Measurements from ENCODE around the gene KANSL1L.

Gene KANSL1L

GRCh38 chr2:210046851-210047500, 124.2 kb downstream of the KANSL1L start:
- H3K79me2 ChIP-seq (ENCODE audit: insufficient read depth, low read length) = no peaks in the 10 kb centered on the region
- no peak overlapping the region for H3K27ac ChIP-seq (ENCODE audit: low read depth, low read length)

GRCh38 chr2:210038078-210038477, 133.1 kb downstream of the KANSL1L start:
- no peak overlapping the region for H3K9ac ChIP-seq (ENCODE audit: low read length)
- no peak overlapping the region for H3K27ac ChIP-seq (ENCODE audit: low read depth, low read length)
- peaks cover 8% of the 10 kb centered on the region; the same call in 1 of the 2 replicates for H3F3A ChIP-seq (ENCODE audit: insufficient read depth)
- H2AFZ ChIP-seq (ENCODE audit: low read depth, low read length, severe bottlenecking) = no peak overlapping the region
- no peak overlapping the region for H3K4me2 ChIP-seq (ENCODE audit: low read depth, low read length, poor library complexity, severe bottlenecking)
- H3K4me3 ChIP-seq (ENCODE audit: insufficient read depth, low read length, poor library complexity, severe bottlenecking) = no peak overlapping the region
- H3K9me3 ChIP-seq (ENCODE audit: insufficient read depth, low read length) = no peaks in the 10 kb centered on the region
- no peaks in the 10 kb centered on the region for H3K9me2 ChIP-seq (replicated peaks; ENCODE audit: insufficient read depth, low read length)
- TF ChIP-seq EZH2phosphoT487 (conservative IDR thresholded peaks at IDR 0.05; ENCODE audit: low read length) = no peak
- TF ChIP-seq, protein P1, sequence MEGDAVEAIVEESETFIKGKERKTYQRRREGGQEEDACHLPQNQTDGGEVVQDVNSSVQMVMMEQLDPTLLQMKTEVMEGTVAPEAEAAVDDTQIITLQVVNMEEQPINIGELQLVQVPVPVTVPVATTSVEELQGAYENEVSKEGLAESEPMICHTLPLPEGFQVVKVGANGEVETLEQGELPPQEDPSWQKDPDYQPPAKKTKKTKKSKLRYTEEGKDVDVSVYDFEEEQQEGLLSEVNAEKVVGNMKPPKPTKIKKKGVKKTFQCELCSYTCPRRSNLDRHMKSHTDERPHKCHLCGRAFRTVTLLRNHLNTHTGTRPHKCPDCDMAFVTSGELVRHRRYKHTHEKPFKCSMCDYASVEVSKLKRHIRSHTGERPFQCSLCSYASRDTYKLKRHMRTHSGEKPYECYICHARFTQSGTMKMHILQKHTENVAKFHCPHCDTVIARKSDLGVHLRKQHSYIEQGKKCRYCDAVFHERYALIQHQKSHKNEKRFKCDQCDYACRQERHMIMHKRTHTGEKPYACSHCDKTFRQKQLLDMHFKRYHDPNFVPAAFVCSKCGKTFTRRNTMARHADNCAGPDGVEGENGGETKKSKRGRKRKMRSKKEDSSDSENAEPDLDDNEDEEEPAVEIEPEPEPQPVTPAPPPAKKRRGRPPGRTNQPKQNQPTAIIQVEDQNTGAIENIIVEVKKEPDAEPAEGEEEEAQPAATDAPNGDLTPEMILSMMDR (IDR thresholded peaks at IDR 0.05; ENCODE audit: insufficient read depth, low read length, poor library complexity, severe bottlenecking) = no peak
- H4K20me1 ChIP-seq (ENCODE audit: low read depth, low read length) = no peaks in the 10 kb centered on the region
- H3K36me3 ChIP-seq (ENCODE audit: low read length) = peaks cover 12% of the 10 kb centered on the region; the same call in 1 of the 2 replicates
- no peaks in the 10 kb centered on the region for H3K79me2 ChIP-seq (ENCODE audit: insufficient read depth, low read length)
- H3K27me3 ChIP-seq (ENCODE audit: low read length) = no peaks in the 10 kb centered on the region

More at GRCh38 chr2:210046851-210047500, 124.2 kb downstream of the KANSL1L start:
- Histone ChIP-seq H3K27me3 (ENCODE audit: low read length) (no peaks in the 10 kb centered on the region), H3K36me3 (ENCODE audit: low read length) (0 out of 2 replicates have a peak, but pooled peaks cover 2% of the 10 kb centered on the region), H3K9ac (ENCODE audit: low read length) (no peak overlapping the region), H4K20me1 (ENCODE audit: low read depth, low read length) (no peaks in the 10 kb centered on the region), H3K4me3 (ENCODE audit: insufficient read depth, low read length, poor library complexity, severe bottlenecking) (no peak overlapping the region), H3K9me2 (replicated peaks; ENCODE audit: insufficient read depth, low read length) (no peaks in the 10 kb centered on the region), H3K4me2 (ENCODE audit: low read depth, low read length, poor library complexity, severe bottlenecking) (no peak overlapping the region), H3F3A (ENCODE audit: insufficient read depth) (no peaks in the 10 kb centered on the region), H2AFZ (ENCODE audit: low read depth, low read length, severe bottlenecking) (no peak overlapping the region), H3K9me3 (ENCODE audit: insufficient read depth, low read length) (no peaks in the 10 kb centered on the region)
- no peak for TF ChIP-seq EZH2phosphoT487 (conservative IDR thresholded peaks at IDR 0.05; ENCODE audit: low read length)
- TF ChIP-seq, protein P1 (IDR thresholded peaks at IDR 0.05; ENCODE audit: insufficient read depth, low read length, poor library complexity, severe bottlenecking) = no peak

DNA sequence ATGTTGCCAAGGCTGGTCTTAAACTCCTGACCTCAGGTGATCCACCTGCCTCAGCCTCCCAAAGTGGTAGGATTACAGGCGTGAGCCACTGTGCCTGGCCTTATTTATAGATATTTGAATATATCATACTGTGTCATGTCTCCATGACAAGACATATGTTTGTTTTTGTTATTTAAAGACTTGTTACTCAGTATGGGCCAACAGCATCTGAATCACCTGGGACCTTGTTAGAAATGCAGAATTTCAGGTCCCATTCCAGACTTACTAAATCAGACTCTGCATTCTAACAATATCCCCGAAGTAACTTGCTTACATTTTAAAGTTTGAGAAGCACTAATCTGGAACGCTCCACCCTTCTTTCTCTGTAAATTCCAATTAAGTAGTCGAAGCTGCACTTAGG, 135.5 kb downstream of the KANSL1L start:
- no peaks in the 10 kb centered on the region for H3K9me3 ChIP-seq (ENCODE audit: insufficient read depth, low read length)
- no peak overlapping the region for H3K4me3 ChIP-seq (ENCODE audit: insufficient read depth, low read length, poor library complexity, severe bottlenecking)
- H3K36me3 ChIP-seq (ENCODE audit: low read length) = peaks cover 12% of the 10 kb centered on the region; the same call in 1 of the 2 replicates
- no peak overlapping the region for H3K4me2 ChIP-seq (ENCODE audit: low read depth, low read length, poor library complexity, severe bottlenecking)
- no peaks in the 10 kb centered on the region for H3K27me3 ChIP-seq (ENCODE audit: low read length)
- no peaks in the 10 kb centered on the region for H3K9me2 ChIP-seq (replicated peaks; ENCODE audit: insufficient read depth, low read length)
- H3K79me2 ChIP-seq (ENCODE audit: insufficient read depth, low read length) = no peaks in the 10 kb centered on the region
- H4K20me1 ChIP-seq (ENCODE audit: low read depth, low read length) = no peaks in the 10 kb centered on the region
- peaks cover 8% of the 10 kb centered on the region; the same call in 1 of the 2 replicates for H3F3A ChIP-seq (ENCODE audit: insufficient read depth)
- H3K9ac ChIP-seq (ENCODE audit: low read length) = no peak overlapping the region
- TF ChIP-seq, protein P1 (IDR thresholded peaks at IDR 0.05; ENCODE audit: insufficient read depth, low read length, poor library complexity, severe bottlenecking) = no peak
- TF ChIP-seq EZH2phosphoT487 (conservative IDR thresholded peaks at IDR 0.05; ENCODE audit: low read length) = no peak
- no peak overlapping the region for H3K27ac ChIP-seq (ENCODE audit: low read depth, low read length)
- H2AFZ ChIP-seq (ENCODE audit: low read depth, low read length, severe bottlenecking) = no peak overlapping the region
